Mesothelial cell of epicardium (in vitro differentiated cells): ENCODE measurements around the gene UAP1L1. TPM values are rescaled to one million over a fixed set of nuclear protein-coding genes. Genes with fewer than 3 reads are reported as not detected.
A peak's percentile ranks its signal among the peaks of the same experiment; 100 is the strongest.

ENCODE experiments used
- DNase-seq, 2 experiments: peaks; one replicate each; pipeline ENCODE4 v3.0.0; 2021; ENCODE audit warnings: low spot score in 2 of 2; ENCODE audit not compliant: unreplicated experiment in 2 of 2
- H3K27ac Mint-ChIP-seq: 2 replicates; pipeline ENCODE4 v1.8.0; 2021; ENCODE audit warnings: mixed read lengths
- H3K27me3 Mint-ChIP-seq: 2 replicates; pipeline ENCODE4 v1.8.0; 2021; ENCODE audit warnings: low read depth, mixed read lengths
- H3K36me3 Mint-ChIP-seq: 2 replicates; pipeline ENCODE4 v1.8.0; 2021; ENCODE audit warnings: mixed read lengths
- H3K4me1 Mint-ChIP-seq: 2 replicates; pipeline ENCODE4 v1.8.0; 2021; ENCODE audit warnings: mixed read lengths
- H3K4me3 Mint-ChIP-seq: 2 replicates; pipeline ENCODE4 v1.8.0; 2021; ENCODE audit warnings: mild to moderate bottlenecking, moderate library complexity, mixed read lengths
- H3K9me3 Mint-ChIP-seq: 2 replicates; pipeline ENCODE4 v1.8.0; 2021; ENCODE audit warnings: mixed read lengths
- total RNA-seq: library from RNA; stranded (reverse); gene quantifications from 3 replicates; pipeline ENCODE4 v1.2.1, GENCODE V29; 2021
- TF ChIP-seq, protein P1 (sequence below): fragments of 200-600 bp; sonication (generic); IDR thresholded peaks from one replicate; pipeline ENCODE4 v1.5.0; 2021; ENCODE audit warnings: antibody characterized with exemption; ENCODE audit not compliant: unreplicated experiment

Gene UAP1L1
- total RNA-seq, 1 donor from 2014 or later = 5.5 TPM

DNA sequence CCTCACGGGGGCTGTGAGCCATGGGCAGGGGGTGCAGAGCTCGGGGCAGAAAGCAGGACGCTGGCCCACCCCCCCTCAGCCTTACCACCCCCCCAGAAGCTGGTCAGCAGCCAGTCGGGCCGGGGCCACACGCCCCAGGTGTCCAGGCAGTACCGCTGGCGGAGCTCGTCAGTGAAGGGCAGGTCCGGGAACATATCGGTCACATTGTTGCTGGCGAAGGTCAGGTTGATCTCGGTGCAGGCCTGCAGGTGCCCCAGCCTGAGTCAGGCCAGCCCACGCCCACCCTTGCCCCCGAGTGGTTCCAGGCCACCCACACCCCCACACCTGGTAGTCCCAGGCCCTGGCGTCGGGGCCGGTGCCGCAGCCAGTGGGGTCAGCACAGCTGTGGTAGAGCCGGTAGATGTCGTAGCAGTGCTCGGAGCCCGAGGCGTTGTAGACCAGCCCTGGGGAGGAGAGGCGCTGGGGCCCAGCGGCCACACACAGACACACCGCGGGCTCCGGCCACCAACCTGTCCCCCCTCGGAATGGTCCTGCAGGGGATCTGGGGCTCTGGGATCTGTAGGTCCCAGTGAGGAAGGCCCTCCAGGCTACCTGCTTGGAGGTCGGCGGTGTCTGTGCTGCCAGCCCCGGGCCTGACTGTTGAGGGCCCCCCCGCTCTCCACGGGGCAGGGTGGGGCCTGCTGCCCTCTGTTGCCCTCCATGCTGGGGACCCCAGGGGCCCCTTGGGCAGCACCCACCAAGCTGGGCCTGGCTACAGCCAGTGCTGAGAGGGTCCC, 34.7 kb downstream of the UAP1L1 start:
- peaks cover 9% of the 10 kb centered on the region for H3K4me1 Mint-ChIP-seq
- H3K36me3 Mint-ChIP-seq = peaks cover 3% of the 10 kb centered on the region
- DNase-seq = no peak
- TF ChIP-seq, protein P1, sequence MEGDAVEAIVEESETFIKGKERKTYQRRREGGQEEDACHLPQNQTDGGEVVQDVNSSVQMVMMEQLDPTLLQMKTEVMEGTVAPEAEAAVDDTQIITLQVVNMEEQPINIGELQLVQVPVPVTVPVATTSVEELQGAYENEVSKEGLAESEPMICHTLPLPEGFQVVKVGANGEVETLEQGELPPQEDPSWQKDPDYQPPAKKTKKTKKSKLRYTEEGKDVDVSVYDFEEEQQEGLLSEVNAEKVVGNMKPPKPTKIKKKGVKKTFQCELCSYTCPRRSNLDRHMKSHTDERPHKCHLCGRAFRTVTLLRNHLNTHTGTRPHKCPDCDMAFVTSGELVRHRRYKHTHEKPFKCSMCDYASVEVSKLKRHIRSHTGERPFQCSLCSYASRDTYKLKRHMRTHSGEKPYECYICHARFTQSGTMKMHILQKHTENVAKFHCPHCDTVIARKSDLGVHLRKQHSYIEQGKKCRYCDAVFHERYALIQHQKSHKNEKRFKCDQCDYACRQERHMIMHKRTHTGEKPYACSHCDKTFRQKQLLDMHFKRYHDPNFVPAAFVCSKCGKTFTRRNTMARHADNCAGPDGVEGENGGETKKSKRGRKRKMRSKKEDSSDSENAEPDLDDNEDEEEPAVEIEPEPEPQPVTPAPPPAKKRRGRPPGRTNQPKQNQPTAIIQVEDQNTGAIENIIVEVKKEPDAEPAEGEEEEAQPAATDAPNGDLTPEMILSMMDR = no peak
- no peaks in the 10 kb centered on the region for H3K9me3 Mint-ChIP-seq
- no peaks in the 10 kb centered on the region for H3K27me3 Mint-ChIP-seq
- no peak overlapping the region for H3K4me3 Mint-ChIP-seq
- no peak overlapping the region for H3K27ac Mint-ChIP-seq

DNA sequence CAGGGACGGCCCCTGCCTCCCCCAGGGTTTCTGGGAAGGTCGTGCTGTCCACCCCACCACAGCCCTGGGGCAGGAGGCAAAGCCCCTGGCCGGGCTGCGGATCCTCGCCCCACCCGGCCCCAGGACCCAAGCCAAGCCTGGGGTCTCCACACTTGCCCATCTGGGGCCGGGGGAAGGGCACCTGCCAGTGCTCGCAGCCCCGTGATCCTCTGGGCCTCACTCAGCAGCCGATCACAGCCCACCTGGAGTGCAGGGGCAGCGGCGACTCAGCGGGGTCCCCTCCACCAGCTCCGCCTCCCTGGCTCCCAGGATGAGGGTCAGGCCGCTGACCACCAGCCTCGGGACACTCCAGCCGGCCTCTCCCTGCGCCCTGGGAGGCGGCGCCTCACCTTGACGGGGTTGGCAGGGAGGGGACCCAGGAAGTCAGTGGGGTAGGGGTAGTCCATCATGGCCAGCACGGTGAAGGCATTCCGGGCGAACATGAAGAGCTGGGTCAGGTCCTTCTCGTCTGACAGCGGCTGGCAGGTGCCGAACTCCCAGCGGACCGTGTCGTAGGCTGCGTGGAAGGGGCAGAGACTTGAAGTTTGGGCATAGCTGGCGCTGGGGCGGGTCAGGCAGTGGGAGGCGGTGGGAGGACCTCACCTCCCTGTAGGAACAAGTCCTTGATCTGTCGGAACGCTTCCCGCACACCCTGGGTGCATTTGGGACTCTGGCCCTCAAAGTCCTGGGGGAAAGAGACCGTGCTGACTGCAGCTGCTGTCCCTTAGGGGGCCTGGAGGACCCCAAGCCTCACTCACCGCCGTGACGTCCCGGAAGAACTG, 35.5 kb downstream of the UAP1L1 start:
- no peak for DNase-seq
- TF ChIP-seq, protein P1 = no peak
- H3K4me3 Mint-ChIP-seq = peak overlapping the region; percentile 58
- H3K36me3 Mint-ChIP-seq = peaks cover 3% of the 10 kb centered on the region
- peaks cover 14% of the 10 kb centered on the region for H3K4me1 Mint-ChIP-seq
- H3K27me3 Mint-ChIP-seq = no peaks in the 10 kb centered on the region
- H3K9me3 Mint-ChIP-seq = no peaks in the 10 kb centered on the region
- H3K27ac Mint-ChIP-seq = no peak overlapping the region

DNA sequence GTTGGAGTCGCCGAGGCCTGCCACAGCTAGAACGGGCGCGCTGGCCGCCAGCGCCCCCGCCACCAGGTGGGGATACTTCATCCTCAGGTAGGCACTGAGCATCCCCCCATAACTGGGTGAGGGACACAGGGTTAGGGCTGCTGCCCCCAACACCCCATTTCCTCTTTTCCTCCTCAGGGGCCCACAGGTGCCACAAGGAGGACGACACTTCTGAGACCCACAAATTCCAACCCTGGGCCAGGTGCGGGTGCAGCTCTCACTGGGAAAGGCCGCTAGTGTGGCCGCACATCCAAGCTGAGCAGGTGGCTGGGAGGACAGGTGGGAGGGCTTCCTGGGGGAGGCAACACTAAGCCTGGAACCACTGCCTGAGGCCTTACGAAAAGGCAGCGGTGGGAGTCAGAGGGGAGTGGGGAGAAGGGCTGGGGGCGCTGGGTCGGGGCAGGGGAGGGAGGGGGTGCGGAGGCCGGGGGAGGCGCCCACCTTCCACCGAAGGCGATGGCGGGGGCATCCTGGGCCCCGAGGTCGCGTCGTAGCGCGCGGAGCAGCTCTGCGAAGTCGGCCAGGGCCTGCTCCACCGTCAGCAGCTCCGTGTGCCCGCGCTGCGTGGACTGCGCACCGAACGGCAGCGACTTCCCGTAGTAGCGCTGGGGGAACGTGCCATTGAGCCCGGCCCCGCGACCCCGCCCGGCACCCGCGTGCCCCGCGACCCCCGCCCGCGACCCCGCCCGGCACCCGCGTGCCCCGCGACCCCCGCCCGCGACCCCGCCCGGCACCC, 36.3 kb downstream of the UAP1L1 start:
- Mint-ChIP-seq H3K4me3 (peak overlapping the region; percentile 58), H3K36me3 (peaks cover 3% of the 10 kb centered on the region), H3K4me1 (peaks cover 14% of the 10 kb centered on the region), H3K27ac (no peak overlapping the region), H3K9me3 (no peaks in the 10 kb centered on the region), H3K27me3 (no peaks in the 10 kb centered on the region)
- TF ChIP-seq, protein P1 = no peak
- no peak for DNase-seq

DNA sequence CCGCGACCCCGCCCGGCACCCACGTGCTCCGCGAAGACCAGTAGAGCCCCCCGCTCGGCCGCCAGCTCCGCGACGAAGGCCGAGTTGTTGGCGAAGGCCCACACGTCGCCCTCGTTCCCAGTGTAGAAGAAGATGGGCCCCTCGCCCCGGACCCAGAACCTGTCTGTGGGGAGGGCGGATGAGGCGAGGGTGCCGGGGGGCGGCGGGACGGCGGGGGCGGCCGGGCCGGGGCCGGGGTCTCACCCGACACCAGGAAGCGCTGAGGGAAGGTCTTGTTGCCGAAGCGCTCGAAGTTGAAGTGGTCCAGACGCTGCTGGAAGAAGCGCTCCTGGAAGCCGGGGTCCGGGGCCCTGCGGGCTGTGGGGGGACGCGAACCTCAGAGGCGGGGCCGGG, 36.9 kb downstream of the UAP1L1 start:
- H3K4me3 Mint-ChIP-seq = peak overlapping the region; percentile 44
- H3K27ac Mint-ChIP-seq = no peak overlapping the region
- no peaks in the 10 kb centered on the region for H3K9me3 Mint-ChIP-seq
- H3K4me1 Mint-ChIP-seq = peaks cover 14% of the 10 kb centered on the region
- TF ChIP-seq, protein P1 = no peak
- H3K36me3 Mint-ChIP-seq = peaks cover 3% of the 10 kb centered on the region
- DNase-seq = no peak
- no peaks in the 10 kb centered on the region for H3K27me3 Mint-ChIP-seq

DNA sequence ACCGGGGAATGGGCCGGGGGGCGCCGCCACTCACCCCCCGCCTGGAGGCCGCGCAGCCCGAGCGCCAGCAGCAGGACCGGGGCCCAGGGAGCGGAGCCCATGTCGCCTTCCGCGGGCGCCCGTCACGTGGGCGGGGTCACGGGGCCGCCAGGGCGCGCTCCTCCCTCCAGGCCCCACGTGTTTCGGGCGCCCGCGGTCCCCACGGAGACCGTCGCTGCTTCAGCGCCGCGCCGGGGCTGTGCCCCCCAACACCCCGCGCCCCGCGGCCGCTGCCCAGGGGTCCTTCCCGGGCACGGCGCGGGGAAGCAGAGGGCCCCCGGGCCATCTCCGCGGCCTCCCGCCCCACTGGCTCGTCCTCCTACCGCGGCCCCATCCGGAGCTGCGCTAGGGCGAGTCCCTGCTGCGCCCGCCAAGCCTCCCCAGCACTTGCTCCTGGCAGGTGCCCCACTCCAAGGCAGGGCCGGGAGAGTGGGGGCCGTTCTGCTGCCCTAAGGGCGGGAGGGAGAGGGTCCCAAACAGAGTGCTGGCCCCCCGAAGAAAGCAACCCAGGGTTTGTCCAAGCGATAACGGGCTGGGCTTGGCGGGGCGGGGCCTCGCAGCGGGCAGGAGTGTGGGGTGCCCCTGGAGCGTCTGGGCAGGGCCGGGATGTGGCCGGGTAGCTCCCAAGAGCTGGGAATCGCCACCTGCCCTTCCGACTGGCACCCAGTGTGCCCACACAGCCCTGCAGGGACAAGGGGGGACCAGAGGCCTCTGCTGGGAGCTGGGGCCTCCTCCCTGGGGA, 37.5 kb downstream of the UAP1L1 start, which contains the start of gene DPP7:
DPP7 (minus strand) TSS at position 121 of the 781 bp plus-strand sequence; CDS start at position 101, 20 bp downstream.
- Mint-ChIP-seq H3K4me1 (peaks cover 14% of the 10 kb centered on the region), H3K27me3 (no peaks in the 10 kb centered on the region), H3K9me3 (no peaks in the 10 kb centered on the region), H3K4me3 (peak within 1 kb of the TSS; percentile 58), H3K36me3 (peaks cover 3% of the 10 kb centered on the region), H3K27ac (no peak within 1 kb of the TSS)
- peak; percentile 26 to 54 for DNase-seq
- TF ChIP-seq, protein P1 = no peak
